BLaER1 treated with 17β-estradiol and CSF1 and Interleukin-3, amounts not matched to agents 10 nM and 100 nM (cell line): ENCODE data around the gene ETV6.
"Not testable (repeated sequence)": the region's sequence is repeated elsewhere in the genome, so short reads cannot be mapped to it uniquely, and the experiment has no call there.

Source experiments
- H3K27ac ChIP-seq, 11 experiments: shearing (Covaris generic); formaldehyde crosslinking; 2 replicates each; pipeline ENCODE4 v1.8.1; 2022
- H3K27me3 ChIP-seq, 11 experiments: shearing (Covaris generic); formaldehyde crosslinking; 2 replicates each; pipeline ENCODE4 v1.8.1; 2022
- H3K36me3 ChIP-seq, 11 experiments: shearing (Covaris generic); formaldehyde crosslinking; 2 replicates each; pipeline ENCODE4 v1.8.1; 2022
- H3K4me1 ChIP-seq, 10 experiments: shearing (Covaris generic); formaldehyde crosslinking; 2 replicates each; pipeline ENCODE4 v1.8.1; 2022
- H3K4me2 ChIP-seq, 11 experiments: shearing (Covaris generic); formaldehyde crosslinking; 2 replicates each; pipeline ENCODE4 v1.8.1; 2022
- H3K4me3 ChIP-seq, 10 experiments: shearing (Covaris generic); formaldehyde crosslinking; 2 replicates each; pipeline ENCODE4 v1.8.1; 2022
- H3K9ac ChIP-seq, 11 experiments: shearing (Covaris generic); formaldehyde crosslinking; 2 replicates each; pipeline ENCODE4 v1.8.1; 2022
- H3K9me3 ChIP-seq, 11 experiments: shearing (Covaris generic); formaldehyde crosslinking; replicated peaks in 1 of 11; 2 replicates each; pipeline ENCODE4 v1.8.1; 2022
- H4K20me1 ChIP-seq, 11 experiments: shearing (Covaris generic); formaldehyde crosslinking; 2 replicates each; pipeline ENCODE4 v1.8.1; 2022
- Cebpa-rat ChIP-seq, 11 experiments: shearing (Covaris generic); IDR thresholded peaks; 2 replicates each; pipeline ENCODE4 v1.8.1; 2022

Gene ETV6

DNA sequence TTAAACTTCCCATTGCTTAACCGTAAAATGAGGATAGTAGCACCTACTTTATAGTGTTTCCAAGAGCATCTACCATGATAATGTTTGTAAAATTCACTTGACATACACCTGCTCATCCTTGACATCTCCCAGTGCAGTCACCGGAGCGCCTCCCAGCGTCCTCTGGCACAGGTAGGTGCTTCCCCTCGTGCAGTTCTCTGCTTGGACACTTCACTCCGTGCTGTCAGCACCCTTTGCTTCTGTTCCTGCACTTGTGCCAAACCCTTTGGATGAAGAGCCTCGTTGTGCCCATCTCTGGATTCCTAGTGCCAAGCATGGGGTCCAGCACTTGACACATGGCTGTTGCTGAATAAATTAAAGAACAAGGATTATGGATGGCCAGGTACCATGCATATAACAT lies 28.3 kb downstream of the ETV6 start:
- peaks cover 89 to 100% (median 98%) of the 10 kb centered on the region in 11 experiments for H4K20me1 ChIP-seq
- peaks cover 18 to 90% (median 39%) of the 10 kb centered on the region in 10 experiments; a peak in 19 of 20 replicates for H3K4me1 ChIP-seq
- H3K9me3 ChIP-seq, result peaks cover 0 to 12% (median 0%) of the 10 kb centered on the region in 11 experiments; a peak in 8 of 22 replicates
- H3K9ac ChIP-seq, result no peak overlapping the region
- H3K36me3 ChIP-seq, result peaks cover 23 to 79% (median 46%) of the 10 kb centered on the region in 11 experiments
- H3K27me3 ChIP-seq, result no peaks in the 10 kb centered on the region
- peak overlapping the region in 1 of 11 experiments; percentile 13; a peak in 1 of 22 replicates for H3K4me2 ChIP-seq
- no peak overlapping the region for H3K27ac ChIP-seq
- no peak overlapping the region for H3K4me3 ChIP-seq
- TF ChIP-seq Cebpa-rat (IDR thresholded peaks at IDR 0.05), result no peak

DNA sequence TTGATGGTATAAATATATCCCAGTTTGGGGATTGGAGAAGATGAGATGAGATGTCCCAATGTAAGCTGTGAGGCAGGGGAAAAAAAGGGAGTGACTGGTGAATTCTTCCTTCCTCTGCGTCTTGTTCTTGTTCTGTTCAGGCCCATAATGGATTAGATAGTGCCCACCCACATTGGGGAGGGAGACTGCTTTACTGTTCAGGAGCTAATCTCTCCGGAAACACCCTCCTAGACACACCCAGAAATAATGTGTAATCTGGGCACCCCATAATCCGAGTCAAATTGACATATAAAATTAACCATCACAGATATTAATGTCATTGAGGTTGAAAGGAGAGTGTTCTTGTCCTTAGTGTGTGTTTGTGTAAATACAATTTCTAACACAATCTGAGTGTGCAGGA lies 29.3 kb downstream of the ETV6 start:
- no peak overlapping the region for H3K27ac ChIP-seq
- no peak overlapping the region for H3K9ac ChIP-seq
- no peak for TF ChIP-seq Cebpa-rat (IDR thresholded peaks at IDR 0.05)
- peaks cover 0 to 12% (median 0%) of the 10 kb centered on the region in 11 experiments; a peak in 8 of 22 replicates for H3K9me3 ChIP-seq
- H3K27me3 ChIP-seq, result no peaks in the 10 kb centered on the region
- H3K4me2 ChIP-seq, result peak overlapping the region in 1 of 11 experiments; percentile 11; a peak in 2 of 22 replicates
- peaks cover 89 to 100% (median 98%) of the 10 kb centered on the region in 11 experiments for H4K20me1 ChIP-seq
- H3K36me3 ChIP-seq, result peaks cover 23 to 86% (median 43%) of the 10 kb centered on the region in 11 experiments
- H3K4me3 ChIP-seq, result no peak overlapping the region
- H3K4me1 ChIP-seq, result peaks cover 16 to 90% (median 39%) of the 10 kb centered on the region in 10 experiments; a peak in 19 of 20 replicates

GRCh38 chr12:11681207-11681606 lies 31.7 kb downstream of the ETV6 start:
- Histone ChIP-seq H3K36me3 (peaks cover 23 to 82% (median 40%) of the 10 kb centered on the region in 11 experiments), H4K20me1 (peaks cover 87 to 100% (median 98%) of the 10 kb centered on the region in 11 experiments), H3K9me3 (peaks cover 0 to 12% (median 0%) of the 10 kb centered on the region in 11 experiments; a peak in 8 of 22 replicates), H3K27ac (peak overlapping the region in 1 of 11 experiments; percentile 10; a peak in 1 of 22 replicates), H3K27me3 (no peaks in the 10 kb centered on the region), H3K4me3 (no peak overlapping the region), H3K9ac (no peak overlapping the region), H3K4me2 (peak overlapping the region in 3 of 11 experiments; percentile 43 to 56 (median 50); a peak in 6 of 22 replicates), H3K4me1 (peaks cover 16 to 90% (median 40%) of the 10 kb centered on the region in 10 experiments)
- TF ChIP-seq Cebpa-rat (IDR thresholded peaks at IDR 0.05), result no peak

- peaks cover 87 to 100% (median 98%) of the 10 kb centered on the region in 11 experiments for H4K20me1 ChIP-seq
- not testable (repeated sequence) for H3K9ac ChIP-seq
- peaks cover 16 to 90% (median 43%) of the 10 kb centered on the region in 10 experiments for H3K4me1 ChIP-seq
Observed at GRCh38 chr12:11681695-11682094, 32.2 kb downstream of the ETV6 start.

GRCh38 chr12:11684393-11684792 lies 34.9 kb downstream of the ETV6 start:
- TF ChIP-seq Cebpa-rat (IDR thresholded peaks at IDR 0.05), result no peak
- Histone ChIP-seq H3K27me3 (peaks cover 0 to 6% (median 0%) of the 10 kb centered on the region in 11 experiments; a peak in 2 of 22 replicates), H3K27ac (peak overlapping the region in 5 of 11 experiments; percentile 43 to 81 (median 73); a peak in 7 of 22 replicates), H3K4me3 (no peak overlapping the region), H3K9ac (peak overlapping the region in 4 of 11 experiments; percentile 15 to 66 (median 58); a peak in 3 of 22 replicates), H3K9me3 (peaks cover 0 to 12% (median 0%) of the 10 kb centered on the region in 11 experiments; a peak in 8 of 22 replicates), H3K4me1 (peaks cover 33 to 91% (median 63%) of the 10 kb centered on the region in 10 experiments), H3K4me2 (peak overlapping the region in 8 of 11 experiments; percentile 70 to 97 (median 82); a peak in 16 of 22 replicates), H3K36me3 (peaks cover 3 to 55% (median 12%) of the 10 kb centered on the region in 11 experiments; a peak in 16 of 22 replicates), H4K20me1 (peaks cover 84 to 100% (median 98%) of the 10 kb centered on the region in 11 experiments)

More at GRCh38 chr12:11681695-11682094, 32.2 kb downstream of the ETV6 start:
- H3K27me3 ChIP-seq, H3K4me3 ChIP-seq, H3K27ac ChIP-seq: not testable (repeated sequence)
- H3K9me3 ChIP-seq, result peaks cover 0 to 12% (median 0%) of the 10 kb centered on the region in 11 experiments; a peak in 8 of 22 replicates
- H3K4me2 ChIP-seq, result peak overlapping the region in 1 of 11 experiments; percentile 56; a peak in 1 of 22 replicates
- peaks cover 23 to 82% (median 36%) of the 10 kb centered on the region in 11 experiments for H3K36me3 ChIP-seq

DNA sequence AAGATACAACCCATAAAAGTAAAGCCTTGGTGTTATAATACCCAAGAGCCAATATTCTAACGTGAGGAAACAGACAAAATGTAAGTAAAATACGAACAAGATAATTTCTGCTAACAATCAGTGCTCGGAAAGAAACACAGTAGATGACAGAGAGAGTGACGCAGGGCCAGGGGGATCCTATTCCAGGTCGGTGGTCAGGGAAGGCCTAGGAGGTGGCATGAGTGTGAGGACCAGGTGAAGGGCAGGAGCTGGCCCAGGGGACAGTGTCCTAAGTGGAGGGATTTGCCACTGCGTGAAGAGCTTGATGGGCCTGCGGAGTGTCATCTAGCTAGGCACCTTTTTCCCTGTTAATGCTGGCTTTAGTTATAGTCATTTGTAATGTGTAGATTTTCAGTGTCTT lies 35.3 kb downstream of the ETV6 start:
- Histone ChIP-seq H3K4me2 (peak overlapping the region; percentile 15 to 97 (median 72)), H3K4me1 (peaks cover 37 to 91% (median 68%) of the 10 kb centered on the region in 10 experiments), H3K4me3 (peak overlapping the region in 2 of 10 experiments; percentile 13 to 31; a peak in 1 of 20 replicates), H3K9ac (peak overlapping the region in 7 of 11 experiments; percentile 7 to 66 (median 55); a peak in 9 of 22 replicates), H3K27ac (peak overlapping the region in 9 of 11 experiments; percentile 9 to 81 (median 45); a peak in 15 of 22 replicates), H3K36me3 (peaks cover 2 to 50% (median 8%) of the 10 kb centered on the region in 11 experiments; a peak in 16 of 22 replicates), H3K9me3 (peaks cover 0 to 12% (median 0%) of the 10 kb centered on the region in 11 experiments; a peak in 8 of 22 replicates), H4K20me1 (peaks cover 84 to 100% (median 97%) of the 10 kb centered on the region in 11 experiments), H3K27me3 (peaks cover 0 to 6% (median 0%) of the 10 kb centered on the region in 11 experiments; a peak in 2 of 22 replicates)
- no peak for TF ChIP-seq Cebpa-rat (IDR thresholded peaks at IDR 0.05)

GRCh38 chr12:11685316-11685715 lies 35.8 kb downstream of the ETV6 start:
- H3K27ac ChIP-seq, result peak overlapping the region in 8 of 11 experiments; percentile 11 to 81 (median 54); a peak in 14 of 22 replicates
- no peak for TF ChIP-seq Cebpa-rat (IDR thresholded peaks at IDR 0.05)
- H4K20me1 ChIP-seq, result peaks cover 84 to 100% (median 97%) of the 10 kb centered on the region in 11 experiments
- H3K9me3 ChIP-seq, result peaks cover 0 to 12% (median 0%) of the 10 kb centered on the region in 11 experiments; a peak in 8 of 22 replicates
- peak overlapping the region in 6 of 11 experiments; percentile 7 to 66 (median 42); a peak in 8 of 22 replicates for H3K9ac ChIP-seq
- peak overlapping the region; percentile 15 to 97 (median 72) for H3K4me2 ChIP-seq
- peaks cover 0 to 6% (median 0%) of the 10 kb centered on the region in 11 experiments; a peak in 2 of 22 replicates for H3K27me3 ChIP-seq
- H3K4me3 ChIP-seq, result peak overlapping the region in 1 of 10 experiments; percentile 31; a peak in 1 of 20 replicates
- peaks cover 42 to 91% (median 73%) of the 10 kb centered on the region in 10 experiments for H3K4me1 ChIP-seq
- H3K36me3 ChIP-seq, result peaks cover 0 to 45% (median 8%) of the 10 kb centered on the region in 11 experiments; a peak in 15 of 22 replicates

GRCh38 chr12:11685716-11686115 lies 36.2 kb downstream of the ETV6 start:
- peaks cover 46 to 90% (median 75%) of the 10 kb centered on the region in 10 experiments for H3K4me1 ChIP-seq
- H3K27me3 ChIP-seq, result peaks cover 0 to 6% (median 0%) of the 10 kb centered on the region in 11 experiments; a peak in 2 of 22 replicates
- H3K36me3 ChIP-seq, result peaks cover 0 to 41% (median 8%) of the 10 kb centered on the region in 11 experiments; a peak in 15 of 22 replicates
- H3K9ac ChIP-seq, result no peak overlapping the region
- H3K4me2 ChIP-seq, result peak overlapping the region in 8 of 11 experiments; percentile 50 to 97 (median 78); a peak in 13 of 22 replicates
- no peak for TF ChIP-seq Cebpa-rat (IDR thresholded peaks at IDR 0.05)
- peaks cover 84 to 100% (median 97%) of the 10 kb centered on the region in 11 experiments for H4K20me1 ChIP-seq
- H3K27ac ChIP-seq, result peak overlapping the region in 3 of 11 experiments; percentile 23 to 81 (median 79); a peak in 4 of 22 replicates
- peaks cover 0 to 9% (median 0%) of the 10 kb centered on the region in 11 experiments; a peak in 8 of 22 replicates for H3K9me3 ChIP-seq
- H3K4me3 ChIP-seq, result no peak overlapping the region
